HG03103 (cell line): ENCODE measurements around the gene DOK6.
"Not testable (repeated sequence)": the region's sequence is repeated elsewhere in the genome, so short reads cannot be mapped to it uniquely, and the experiment has no call there.

Experiments
- ATAC-seq: cut with Tn5 transposase; IDR thresholded peaks from one replicate; pipeline ENCODE4 v1.9.1; 2021; ENCODE audit warnings: low read depth; ENCODE audit not compliant: unreplicated experiment

The DOK6 gene

DNA sequence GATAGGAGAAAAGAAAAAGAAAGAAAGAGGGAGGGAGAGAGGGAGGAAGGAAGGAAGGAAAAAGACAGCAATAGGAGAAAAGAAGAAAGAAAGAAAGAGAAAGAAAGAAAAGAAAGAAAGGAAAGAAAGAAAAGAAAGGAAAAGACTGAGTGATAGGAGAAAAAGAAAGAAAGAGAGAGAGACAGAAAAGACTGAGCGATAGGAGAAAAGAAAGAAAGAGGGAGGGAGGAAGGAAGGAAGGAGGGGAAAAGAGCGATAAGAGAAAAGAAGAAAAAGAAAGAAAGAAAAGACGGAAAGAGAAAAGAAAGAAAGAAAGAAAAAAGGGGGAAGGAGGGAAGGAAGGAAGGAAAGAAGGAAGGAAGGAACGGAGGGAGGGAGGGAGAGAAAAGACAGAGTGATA is 216.7 kb downstream of the DOK6 start:
- ATAC-seq = no peak

- ATAC-seq = no peak
These were observed 217.2 kb downstream of the DOK6 start for GRCh38 chr18:69617888-69618287.

DNA sequence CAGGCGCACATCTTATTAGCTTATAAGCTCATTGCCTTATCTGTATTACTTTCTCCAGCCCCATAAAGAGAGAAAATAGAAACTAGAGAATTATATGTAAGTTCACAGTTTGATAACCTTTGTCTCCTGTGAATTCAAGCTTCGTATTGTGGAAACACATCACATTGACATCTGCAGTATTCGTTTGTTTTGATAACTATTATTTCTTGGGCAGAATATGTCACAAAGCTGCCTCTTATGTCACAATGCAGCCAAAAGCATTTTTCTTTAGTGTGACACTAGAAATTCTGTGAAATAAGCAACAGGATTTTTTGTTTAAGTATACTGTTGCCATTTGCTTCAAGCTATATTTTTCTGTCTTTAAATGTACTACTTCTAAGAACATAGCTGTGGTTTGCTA is 221.5 kb downstream of the DOK6 start:
- ATAC-seq = no peak

- no peak for ATAC-seq
These were observed 222.3 kb downstream of the DOK6 start for GRCh38 chr18:69622961-69623360.

GRCh38 chr18:69626171-69626570 is 225.5 kb downstream of the DOK6 start:
- ATAC-seq = no peak

DNA sequence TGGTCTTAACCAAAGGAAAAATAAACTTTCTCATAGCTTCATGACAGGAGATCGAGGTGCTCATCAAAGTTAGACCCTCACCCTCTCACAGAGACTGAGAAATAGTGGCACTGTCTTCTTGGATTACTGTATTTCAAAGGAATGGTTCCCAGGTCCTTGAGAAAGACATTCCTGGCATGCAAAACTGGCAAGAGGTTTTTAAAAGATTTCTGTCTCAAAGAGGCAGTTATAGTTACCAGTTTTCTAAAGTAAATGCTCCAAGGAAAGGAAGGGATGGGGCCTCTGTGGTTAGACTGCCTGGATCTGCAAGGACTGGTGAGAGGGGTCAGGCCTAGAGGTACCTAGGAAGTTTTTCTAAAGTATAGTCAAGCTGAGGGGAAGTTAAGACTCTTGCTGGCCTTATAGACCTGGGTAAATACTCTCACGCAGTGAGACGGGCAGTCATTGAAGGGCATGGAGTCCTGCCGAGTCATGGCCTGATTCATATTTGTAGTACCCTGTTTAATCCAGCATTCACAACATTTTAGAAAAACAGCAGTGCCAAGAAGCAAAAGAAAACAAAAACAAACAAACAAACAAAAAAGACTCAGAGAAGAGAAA is 226.1 kb downstream of the DOK6 start:
- no peak for ATAC-seq

GRCh38 chr18:69628774-69629359 is 228.2 kb downstream of the DOK6 start:
- ATAC-seq = no peak

DNA sequence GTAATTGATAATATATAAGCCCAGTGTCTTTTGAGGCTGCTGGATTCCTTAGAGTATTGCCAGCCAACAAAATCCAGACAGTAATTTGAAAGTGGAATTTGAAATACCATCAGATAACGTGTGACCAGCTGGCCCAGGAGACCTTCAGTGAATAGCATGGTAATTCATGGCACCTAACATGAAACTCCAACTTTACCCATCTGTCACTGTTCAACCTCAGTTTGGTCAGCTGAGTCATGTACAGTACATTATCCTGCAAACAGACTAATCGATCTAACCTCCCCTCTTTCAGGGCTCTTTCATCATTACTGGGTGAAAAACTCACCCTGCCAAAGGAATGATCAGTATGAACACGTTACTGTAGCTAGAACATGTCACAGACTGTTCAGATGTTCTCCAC is 230.6 kb downstream of the DOK6 start:
- ATAC-seq = no peak

DNA sequence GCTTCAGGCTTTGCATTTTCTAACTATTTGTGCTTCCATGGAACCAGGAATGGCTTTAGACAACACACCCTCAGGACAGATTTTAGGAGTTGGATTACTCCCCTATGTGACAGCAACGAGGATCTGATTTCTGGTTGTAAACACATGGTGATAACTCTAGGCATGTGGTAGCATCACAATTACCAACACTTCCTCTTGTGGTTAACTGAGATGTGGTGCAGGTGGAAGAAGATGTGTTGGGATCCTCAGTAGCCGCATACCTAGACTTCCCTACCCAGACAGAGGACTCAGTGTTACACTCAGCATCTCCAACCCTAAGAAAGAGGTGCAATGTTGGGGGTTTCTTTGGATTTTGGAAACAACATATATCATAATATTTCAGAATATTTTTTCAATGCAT is 234.8 kb downstream of the DOK6 start:
- ATAC-seq = no peak

DNA sequence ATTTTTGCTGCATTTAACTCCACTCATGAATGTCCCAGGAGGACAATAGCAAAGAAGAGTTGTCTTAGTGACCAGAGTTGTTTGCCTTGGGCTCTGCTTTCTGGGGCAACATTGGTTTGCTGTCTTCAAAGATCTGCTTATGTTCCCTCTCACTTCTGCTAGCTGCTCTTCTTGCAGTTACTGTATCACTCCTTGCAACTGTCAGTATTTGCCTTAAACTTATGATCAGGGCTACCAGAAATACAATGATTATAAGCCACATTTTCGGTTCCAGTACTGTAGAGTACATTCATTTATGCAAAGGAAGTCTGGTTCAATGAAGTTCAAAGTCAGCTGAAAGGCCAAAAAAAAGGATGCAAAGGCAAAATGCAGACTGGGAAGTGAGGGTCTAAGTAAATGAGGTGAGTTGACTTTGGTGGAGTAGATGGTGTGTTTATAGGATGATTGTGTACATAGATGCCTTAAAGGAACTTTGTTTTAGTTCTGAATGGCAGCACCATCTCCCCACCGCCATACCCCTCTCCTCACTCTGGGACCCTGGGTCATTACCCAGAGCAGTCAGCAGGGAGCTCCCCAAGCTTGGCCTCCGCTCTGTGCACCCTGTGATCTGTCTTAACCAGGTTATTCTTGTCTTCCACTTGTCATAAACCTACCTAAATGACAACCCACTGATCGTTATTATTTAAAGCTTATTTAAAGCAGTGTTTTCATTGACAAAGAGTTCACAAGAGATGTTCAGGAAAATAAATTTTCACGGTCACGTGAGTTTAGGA is 236.0 kb downstream of the DOK6 start:
- peak; percentile 74 for ATAC-seq

DNA sequence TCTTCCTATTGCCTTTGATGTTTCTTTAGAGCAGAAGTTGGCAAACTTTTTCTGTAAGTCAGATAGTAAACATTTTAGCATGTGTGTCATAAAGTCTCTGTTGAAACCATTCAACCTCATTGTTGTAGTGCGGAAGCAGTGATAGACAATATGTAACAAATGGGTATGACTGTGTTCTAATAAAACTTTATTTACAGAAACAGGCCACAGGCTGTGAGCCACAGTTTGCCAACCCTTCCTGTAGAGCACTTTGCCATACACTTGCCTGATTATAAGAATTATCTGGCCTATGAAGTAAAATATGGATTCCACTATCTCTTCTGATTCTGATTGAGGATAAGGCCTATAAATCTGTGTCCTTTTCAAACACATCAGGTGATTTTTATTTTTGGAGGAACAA is 237.4 kb downstream of the DOK6 start:
- no peak for ATAC-seq

- ATAC-seq = no peak
These were observed 247.0 kb downstream of the DOK6 start for GRCh38 chr18:69647702-69648101.

GRCh38 chr18:69648486-69648885 is 247.8 kb downstream of the DOK6 start:
- no peak for ATAC-seq

DNA sequence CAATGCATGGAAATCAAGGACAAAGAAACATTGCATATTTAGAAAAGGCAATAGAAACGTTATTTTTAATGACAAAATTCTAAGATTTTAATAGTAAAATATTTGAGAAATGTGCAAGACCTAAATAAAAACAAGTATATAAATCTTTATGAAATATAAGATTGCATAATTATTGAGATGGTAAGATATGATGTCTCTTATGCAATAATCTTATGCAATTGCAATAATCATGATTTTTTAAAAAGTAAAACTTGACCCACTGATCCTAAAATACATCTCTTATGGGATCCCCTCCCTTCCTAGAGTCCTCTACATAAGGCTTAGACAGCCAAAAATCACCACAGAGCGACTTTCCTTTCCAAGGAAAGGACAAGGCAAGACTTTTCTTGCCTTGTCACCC is 249.0 kb downstream of the DOK6 start:
- ATAC-seq = no peak

GRCh38 chr18:69651243-69651642 is 250.6 kb downstream of the DOK6 start:
- ATAC-seq = no peak

DNA sequence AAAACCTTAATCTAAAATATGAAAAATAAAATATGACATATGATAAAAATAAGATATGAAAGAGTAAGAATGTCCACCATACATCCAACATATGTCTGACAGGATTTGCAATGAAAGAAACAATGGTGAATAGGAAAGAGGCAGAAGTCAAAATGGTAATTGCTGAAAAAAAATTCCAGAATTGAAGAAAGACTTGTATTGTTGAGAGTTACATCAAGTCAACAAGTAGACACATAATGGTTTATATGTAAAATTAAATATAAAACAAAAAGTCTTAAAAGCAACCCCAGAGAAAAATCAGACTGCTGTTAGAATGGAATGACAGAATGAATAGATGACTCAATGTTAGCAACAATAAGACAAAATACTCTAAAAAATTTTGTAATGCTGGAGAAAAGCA is 255.1 kb downstream of the DOK6 start:
- ATAC-seq = no peak

DNA sequence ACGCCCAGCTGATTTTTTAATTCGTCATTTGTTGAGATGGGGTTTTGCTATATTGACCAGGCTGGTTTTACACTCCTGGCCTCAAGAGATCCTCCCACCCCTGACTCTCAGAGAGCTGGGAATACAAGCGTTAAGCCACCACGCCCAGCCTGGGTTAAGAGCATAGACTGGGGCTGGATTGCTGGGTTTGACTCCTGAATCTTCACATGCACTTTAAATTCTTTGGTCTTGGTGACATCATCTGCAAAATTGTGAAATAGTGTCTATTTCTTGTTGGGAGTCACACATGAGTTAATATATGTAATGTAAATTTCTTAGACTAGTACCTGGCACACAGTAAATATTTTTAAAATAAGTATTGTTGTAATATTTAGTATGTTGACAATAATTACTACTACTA is 257.4 kb downstream of the DOK6 start:
- ATAC-seq = no peak

- ATAC-seq = no peak
These were observed 258.0 kb downstream of the DOK6 start for GRCh38 chr18:69658685-69659084.

- no peak for ATAC-seq
These were observed 258.5 kb downstream of the DOK6 start for GRCh38 chr18:69659142-69659651.

GRCh38 chr18:69662090-69662489 is 261.4 kb downstream of the DOK6 start:
- ATAC-seq = not testable (repeated sequence)

- ATAC-seq = no peak
These were observed 263.7 kb downstream of the DOK6 start for GRCh38 chr18:69664399-69664798.
